Testis (tissue), 2 donors: ENCODE measurements around the gene JUP.

ENCODE experiments used
- POLR2A ChIP-seq: fragments of 450-650 bp; IDR thresholded peaks from one replicate; pipeline ENCODE4 v1.6.1; 2017; ENCODE audit warnings: antibody characterized with exemption, mild to moderate bottlenecking, moderate library complexity
- TF ChIP-seq, protein P1 (sequence below), 3 experiments: fragments of 450-650 bp in 2 of 3; fragments of 200-600 bp in 1 of 3; sonication (generic) in 1 of 3; IDR thresholded peaks; one replicate each; pipeline ENCODE4 v1.5.1; 2016 to 2019; ENCODE audit warnings: antibody characterized with exemption in 3 of 3, mild to moderate bottlenecking in 2 of 3, moderate library complexity in 1 of 3

DNA sequence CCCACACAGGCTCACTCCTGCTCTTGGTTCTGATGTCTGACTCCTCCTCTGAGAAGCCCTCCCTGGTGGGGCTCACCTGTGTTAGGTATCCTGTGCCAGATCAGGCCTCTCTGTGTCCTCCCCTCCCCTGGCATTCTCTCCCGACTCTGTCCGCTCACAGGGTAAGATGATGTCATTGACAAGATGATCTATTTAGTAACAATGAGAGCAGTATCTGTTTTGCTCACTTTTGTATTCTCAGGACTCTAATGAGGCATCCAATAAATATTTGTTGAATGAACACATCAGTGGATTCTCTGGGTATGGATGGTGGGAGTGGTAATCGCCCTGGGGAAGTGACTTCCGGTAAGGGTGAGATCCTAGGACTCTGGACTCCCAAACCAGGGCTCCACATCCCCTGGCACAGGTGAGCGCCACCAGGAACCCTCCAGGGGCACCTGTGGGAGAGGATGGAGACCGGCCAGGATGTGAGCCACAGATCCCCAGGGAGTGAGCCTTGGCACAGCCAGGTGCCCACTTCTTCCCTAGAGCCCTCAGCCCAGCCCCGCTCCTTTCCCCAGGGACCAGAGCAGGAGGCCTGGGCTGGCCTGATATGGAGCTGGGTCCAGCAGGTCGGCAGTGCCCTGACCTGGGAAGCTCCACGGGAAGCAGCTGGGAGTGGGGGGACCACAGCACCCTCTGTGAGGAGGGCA lies 46.7 kb downstream of the JUP start:
- TF ChIP-seq, protein P1, sequence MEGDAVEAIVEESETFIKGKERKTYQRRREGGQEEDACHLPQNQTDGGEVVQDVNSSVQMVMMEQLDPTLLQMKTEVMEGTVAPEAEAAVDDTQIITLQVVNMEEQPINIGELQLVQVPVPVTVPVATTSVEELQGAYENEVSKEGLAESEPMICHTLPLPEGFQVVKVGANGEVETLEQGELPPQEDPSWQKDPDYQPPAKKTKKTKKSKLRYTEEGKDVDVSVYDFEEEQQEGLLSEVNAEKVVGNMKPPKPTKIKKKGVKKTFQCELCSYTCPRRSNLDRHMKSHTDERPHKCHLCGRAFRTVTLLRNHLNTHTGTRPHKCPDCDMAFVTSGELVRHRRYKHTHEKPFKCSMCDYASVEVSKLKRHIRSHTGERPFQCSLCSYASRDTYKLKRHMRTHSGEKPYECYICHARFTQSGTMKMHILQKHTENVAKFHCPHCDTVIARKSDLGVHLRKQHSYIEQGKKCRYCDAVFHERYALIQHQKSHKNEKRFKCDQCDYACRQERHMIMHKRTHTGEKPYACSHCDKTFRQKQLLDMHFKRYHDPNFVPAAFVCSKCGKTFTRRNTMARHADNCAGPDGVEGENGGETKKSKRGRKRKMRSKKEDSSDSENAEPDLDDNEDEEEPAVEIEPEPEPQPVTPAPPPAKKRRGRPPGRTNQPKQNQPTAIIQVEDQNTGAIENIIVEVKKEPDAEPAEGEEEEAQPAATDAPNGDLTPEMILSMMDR (IDR thresholded peaks at IDR 0.05), result no peak
- no peak for TF ChIP-seq POLR2A
